Mesothelial cell of epicardium (in vitro differentiated cells): Measurements from ENCODE around the gene KCNAB3. TPM values are rescaled to one million over a fixed set of nuclear protein-coding genes. Genes with fewer than 3 reads are reported as not detected.

Experiments
- DNase-seq, 2 experiments: peaks; one replicate each; pipeline ENCODE4 v3.0.0; 2021; ENCODE audit warnings: low spot score in 2 of 2; ENCODE audit not compliant: unreplicated experiment in 2 of 2
- H3K27ac Mint-ChIP-seq: 2 replicates; pipeline ENCODE4 v1.8.0; 2021; ENCODE audit warnings: mixed read lengths
- H3K27me3 Mint-ChIP-seq: 2 replicates; pipeline ENCODE4 v1.8.0; 2021; ENCODE audit warnings: low read depth, mixed read lengths
- H3K36me3 Mint-ChIP-seq: 2 replicates; pipeline ENCODE4 v1.8.0; 2021; ENCODE audit warnings: mixed read lengths
- H3K4me1 Mint-ChIP-seq: 2 replicates; pipeline ENCODE4 v1.8.0; 2021; ENCODE audit warnings: mixed read lengths
- H3K4me3 Mint-ChIP-seq: 2 replicates; pipeline ENCODE4 v1.8.0; 2021; ENCODE audit warnings: mild to moderate bottlenecking, moderate library complexity, mixed read lengths
- H3K9me3 Mint-ChIP-seq: 2 replicates; pipeline ENCODE4 v1.8.0; 2021; ENCODE audit warnings: mixed read lengths
- total RNA-seq: library from RNA; stranded (reverse); gene quantifications from 3 replicates; pipeline ENCODE4 v1.2.1, GENCODE V29; 2021
- TF ChIP-seq, protein P1 (sequence below): fragments of 200-600 bp; sonication (generic); IDR thresholded peaks from one replicate; pipeline ENCODE4 v1.5.0; 2021; ENCODE audit warnings: antibody characterized with exemption; ENCODE audit not compliant: unreplicated experiment

Gene KCNAB3
- total RNA-seq, 1 donor from 2014 or later = 18.8 TPM

GRCh38 chr17:7887482-7888183 lies 42.0 kb downstream of the KCNAB3 start:
- no peaks in the 10 kb centered on the region for H3K9me3 Mint-ChIP-seq
- peaks cover 11% of the 10 kb centered on the region for H3K36me3 Mint-ChIP-seq
- H3K4me3 Mint-ChIP-seq = no peak overlapping the region
- TF ChIP-seq, protein P1, sequence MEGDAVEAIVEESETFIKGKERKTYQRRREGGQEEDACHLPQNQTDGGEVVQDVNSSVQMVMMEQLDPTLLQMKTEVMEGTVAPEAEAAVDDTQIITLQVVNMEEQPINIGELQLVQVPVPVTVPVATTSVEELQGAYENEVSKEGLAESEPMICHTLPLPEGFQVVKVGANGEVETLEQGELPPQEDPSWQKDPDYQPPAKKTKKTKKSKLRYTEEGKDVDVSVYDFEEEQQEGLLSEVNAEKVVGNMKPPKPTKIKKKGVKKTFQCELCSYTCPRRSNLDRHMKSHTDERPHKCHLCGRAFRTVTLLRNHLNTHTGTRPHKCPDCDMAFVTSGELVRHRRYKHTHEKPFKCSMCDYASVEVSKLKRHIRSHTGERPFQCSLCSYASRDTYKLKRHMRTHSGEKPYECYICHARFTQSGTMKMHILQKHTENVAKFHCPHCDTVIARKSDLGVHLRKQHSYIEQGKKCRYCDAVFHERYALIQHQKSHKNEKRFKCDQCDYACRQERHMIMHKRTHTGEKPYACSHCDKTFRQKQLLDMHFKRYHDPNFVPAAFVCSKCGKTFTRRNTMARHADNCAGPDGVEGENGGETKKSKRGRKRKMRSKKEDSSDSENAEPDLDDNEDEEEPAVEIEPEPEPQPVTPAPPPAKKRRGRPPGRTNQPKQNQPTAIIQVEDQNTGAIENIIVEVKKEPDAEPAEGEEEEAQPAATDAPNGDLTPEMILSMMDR = no peak
- DNase-seq = peak; percentile 92 to 94
- no peak overlapping the region for H3K27ac Mint-ChIP-seq
- no peaks in the 10 kb centered on the region for H3K27me3 Mint-ChIP-seq
- peaks cover 6% of the 10 kb centered on the region for H3K4me1 Mint-ChIP-seq

GRCh38 chr17:7887038-7887481 lies 42.6 kb downstream of the KCNAB3 start:
- Mint-ChIP-seq H3K4me1 (peaks cover 6% of the 10 kb centered on the region), H3K36me3 (peaks cover 10% of the 10 kb centered on the region), H3K4me3 (no peak overlapping the region), H3K27ac (no peak overlapping the region), H3K9me3 (no peaks in the 10 kb centered on the region), H3K27me3 (no peaks in the 10 kb centered on the region)
- TF ChIP-seq, protein P1 = no peak
- DNase-seq = no peak

DNA sequence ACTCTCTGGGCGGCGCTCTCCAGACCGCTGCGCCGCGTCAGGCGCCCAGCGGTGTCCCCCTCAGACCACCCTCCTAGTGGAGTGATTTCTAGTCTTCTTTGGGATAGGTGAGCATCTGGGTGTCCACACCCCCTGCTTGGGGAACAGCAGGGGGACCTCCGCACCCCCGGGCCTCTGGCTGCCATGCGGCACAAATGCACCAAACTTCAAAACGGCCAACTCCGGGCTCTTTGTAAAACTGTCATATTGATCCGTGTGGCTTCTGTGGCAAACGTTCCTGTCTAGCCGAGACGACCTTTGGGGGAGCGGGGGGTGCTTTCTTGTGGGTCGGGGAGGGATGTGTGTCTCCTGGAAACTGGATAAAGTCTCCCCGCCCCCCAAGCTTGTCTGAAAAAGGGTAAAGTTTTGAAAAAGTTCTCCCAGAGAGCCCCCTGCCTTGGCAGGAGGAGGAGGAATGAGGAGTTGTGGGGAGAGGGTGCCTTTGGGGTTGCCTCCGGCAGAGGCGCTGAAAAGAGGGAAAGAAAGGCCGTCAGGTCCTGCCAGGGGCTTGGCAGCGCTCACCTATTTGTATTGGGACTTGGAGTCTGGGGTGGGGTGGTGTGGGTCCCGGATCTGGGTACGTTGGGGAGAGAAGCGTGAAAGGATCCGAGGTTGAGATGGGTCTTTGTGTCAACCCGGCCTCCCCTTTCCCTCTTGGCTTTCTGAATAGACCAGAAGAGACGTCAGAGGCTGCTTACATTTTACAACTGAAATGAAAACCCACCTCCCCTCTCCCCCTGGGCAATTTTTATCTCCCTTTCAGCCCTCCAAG lies 43.2 kb downstream of the KCNAB3 start:
- no peaks in the 10 kb centered on the region for H3K9me3 Mint-ChIP-seq
- no peak overlapping the region for H3K27ac Mint-ChIP-seq
- no peaks in the 10 kb centered on the region for H3K27me3 Mint-ChIP-seq
- no peak overlapping the region for H3K4me3 Mint-ChIP-seq
- TF ChIP-seq, protein P1 = no peak
- H3K4me1 Mint-ChIP-seq = peaks cover 6% of the 10 kb centered on the region
- peak in 1 of 2 experiments; percentile 59 for DNase-seq
- peaks cover 7% of the 10 kb centered on the region for H3K36me3 Mint-ChIP-seq

GRCh38 chr17:7885367-7886226 lies 44.1 kb downstream of the KCNAB3 start:
- DNase-seq = peak in 1 of 2 experiments; percentile 55
- Mint-ChIP-seq H3K4me1 (peaks cover 6% of the 10 kb centered on the region), H3K27ac (no peak overlapping the region), H3K36me3 (peaks cover 4% of the 10 kb centered on the region), H3K27me3 (no peaks in the 10 kb centered on the region), H3K9me3 (no peaks in the 10 kb centered on the region), H3K4me3 (peak overlapping the region; percentile 58)
- TF ChIP-seq, protein P1 = no peak

DNA sequence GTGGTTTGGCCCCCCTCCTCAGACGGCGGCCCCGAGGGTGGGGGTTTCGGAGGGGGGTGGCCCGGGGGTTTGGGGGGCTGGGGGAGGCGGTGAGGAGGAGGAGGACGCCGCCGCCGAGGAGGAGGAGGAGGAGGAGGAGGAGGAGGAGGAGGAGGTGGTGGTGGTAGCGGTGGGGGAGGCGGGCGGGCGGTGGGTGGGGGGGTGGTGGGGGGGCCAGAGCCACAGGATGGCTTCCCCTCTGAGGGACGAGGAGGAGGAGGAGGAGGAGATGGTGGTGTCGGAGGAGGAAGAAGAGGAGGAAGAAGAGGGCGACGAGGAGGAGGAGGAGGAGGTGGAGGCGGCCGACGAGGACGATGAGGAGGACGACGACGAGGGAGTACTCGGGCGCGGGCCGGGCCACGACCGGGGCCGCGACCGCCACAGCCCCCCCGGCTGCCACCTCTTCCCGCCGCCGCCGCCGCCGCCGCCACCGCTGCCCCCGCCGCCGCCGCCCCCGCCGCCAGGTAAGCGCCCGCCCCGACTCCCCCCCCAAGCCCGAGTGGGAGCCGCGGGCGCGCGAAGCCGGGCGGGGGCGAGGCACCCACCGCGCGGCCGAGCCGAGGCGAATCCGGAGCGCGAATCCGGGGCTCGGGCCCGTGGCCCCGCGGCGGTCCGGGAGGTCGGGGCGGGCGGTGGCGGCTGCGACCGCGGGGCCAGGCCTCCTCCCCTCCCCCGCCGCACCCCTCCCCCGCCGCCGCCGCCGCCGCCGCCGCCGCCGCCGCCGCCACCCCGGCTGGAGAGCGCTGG lies 44.9 kb downstream of the KCNAB3 start:
- Mint-ChIP-seq H3K27ac (peak overlapping the region; percentile 74), H3K4me3 (peak overlapping the region; percentile 65), H3K4me1 (peaks cover 6% of the 10 kb centered on the region), H3K27me3 (no peaks in the 10 kb centered on the region), H3K9me3 (no peaks in the 10 kb centered on the region), H3K36me3 (no peaks in the 10 kb centered on the region)
- TF ChIP-seq, protein P1 = no peak
- DNase-seq = no peak
